NCI-H2227 (cell line): Measurements from ENCODE around the gene USP34.
"Not testable (repeated sequence)": the region's sequence is repeated elsewhere in the genome, so short reads cannot be mapped to it uniquely, and the experiment has no call there.

Experiments used
- DNase-seq: peaks from one replicate; lab custom pipeline; 2025; ENCODE audit not compliant: unreplicated experiment; lab: John Stamatoyannopoulos, UW

USP34 gene

GRCh38 chr2:61193670-61194561 is 277.0 kb downstream of the USP34 start:
- DNase-seq, result no peak

- no peak for DNase-seq
Observed at GRCh38 chr2:61187085-61187484, 283.8 kb downstream of the USP34 start.

GRCh38 chr2:61185231-61185728 is 285.6 kb downstream of the USP34 start:
- no peak for DNase-seq

- no peak for DNase-seq
Observed at GRCh38 chr2:61184263-61184662, 286.6 kb downstream of the USP34 start.

- no peak for DNase-seq
Observed at GRCh38 chr2:61183795-61184194, 287.1 kb downstream of the USP34 start.

GRCh38 chr2:61182059-61182383 is 288.9 kb downstream of the USP34 start:
- DNase-seq, result no peak

GRCh38 chr2:61181382-61182058 is 289.4 kb downstream of the USP34 start:
- DNase-seq, result no peak

- DNase-seq, result no peak
Observed at GRCh38 chr2:61180686-61181085, 290.2 kb downstream of the USP34 start.

GRCh38 chr2:61179701-61180639 is 290.9 kb downstream of the USP34 start:
- DNase-seq, result no peak

- DNase-seq, result no peak
Observed at GRCh38 chr2:61178603-61179545, 292.0 kb downstream of the USP34 start.

GRCh38 chr2:61177727-61178549 is 292.9 kb downstream of the USP34 start:
- peak; percentile 53 for DNase-seq

- DNase-seq, result peak; percentile 96
Observed at GRCh38 chr2:61176755-61177726, 293.8 kb downstream of the USP34 start.

GRCh38 chr2:61175036-61175435 is 295.9 kb downstream of the USP34 start:
- no peak for DNase-seq

GRCh38 chr2:61173116-61173515 is 297.8 kb downstream of the USP34 start:
- no peak for DNase-seq

GRCh38 chr2:61172671-61173070 is 298.2 kb downstream of the USP34 start:
- no peak for DNase-seq

GRCh38 chr2:61167579-61167978 is 303.3 kb downstream of the USP34 start:
- no peak for DNase-seq

GRCh38 chr2:61165946-61166345 is 304.9 kb downstream of the USP34 start:
- no peak for DNase-seq

GRCh38 chr2:61165082-61165481 is 305.8 kb downstream of the USP34 start:
- DNase-seq, result not testable (repeated sequence)
